Ishikawa (cell line): ENCODE data around the gene DOCK7.

ENCODE experiments used
- CEBPB ChIP-seq: IDR thresholded peaks from 2 replicates; pipeline ENCODE4 v1.6.1; 2012
- CREB1 ChIP-seq: IDR thresholded peaks from 2 replicates; pipeline ENCODE4 v1.6.1; 2012; ENCODE audit warnings: low read depth
- EGR1 ChIP-seq: IDR thresholded peaks from 2 replicates; pipeline ENCODE4 v1.6.1; 2012
- EP300 ChIP-seq: IDR thresholded peaks from 2 replicates; pipeline ENCODE4 v1.6.1; 2012; ENCODE audit warnings: borderline replicate concordance
- RAD21 ChIP-seq: IDR thresholded peaks from 2 replicates; pipeline ENCODE4 v1.6.1; 2012; ENCODE audit warnings: low read depth
- TAF1 ChIP-seq: IDR thresholded peaks from 2 replicates; pipeline ENCODE4 v1.6.1; 2012; ENCODE audit warnings: low read depth, mild to moderate bottlenecking
- TCF12 ChIP-seq: IDR thresholded peaks from 2 replicates; pipeline ENCODE4 v1.6.1; 2012; ENCODE audit warnings: low read depth
- TEAD4 ChIP-seq: IDR thresholded peaks from 2 replicates; pipeline ENCODE4 v1.6.1; 2012
- YY1 ChIP-seq: IDR thresholded peaks from 2 replicates; pipeline ENCODE4 v1.6.1; 2012; ENCODE audit warnings: low read depth
- TF ChIP-seq, protein P1 (sequence below): IDR thresholded peaks from 2 replicates; pipeline ENCODE4 v1.6.1; 2012
- TF ChIP-seq, protein P2 (sequence below): IDR thresholded peaks from 2 replicates; pipeline ENCODE4 v1.6.1; 2012; ENCODE audit warnings: low read depth, mild to moderate bottlenecking

DNA sequence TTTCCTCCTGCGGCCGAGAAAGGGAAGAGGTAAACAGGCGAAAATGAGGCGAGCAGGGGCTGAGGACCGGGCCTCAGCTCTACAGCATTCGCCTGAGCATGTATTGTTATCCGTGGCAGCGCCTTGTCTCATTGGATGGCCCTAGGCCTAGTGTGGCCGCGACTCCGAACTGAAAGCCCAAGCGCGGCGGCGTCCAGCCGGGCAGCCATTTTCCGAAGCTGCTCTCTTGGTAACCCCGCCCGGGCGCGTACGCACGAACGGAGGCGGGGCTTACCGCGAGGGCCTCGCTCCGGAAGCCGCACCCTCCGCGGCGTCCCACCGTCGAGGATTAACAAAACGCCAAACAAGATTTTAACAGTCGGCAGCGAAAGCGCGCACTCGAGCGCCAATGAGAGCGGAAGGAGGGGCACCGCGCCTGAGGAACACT, 252.1 kb downstream of the DOCK7 start:
- TF ChIP-seq CREB1 (no peak), EP300 (no peak), EGR1 (no peak), TCF12 (no peak), TAF1 (peak; percentile 97), TEAD4 (no peak), CEBPB (no peak; the same call in 1 of the 2 replicates), RAD21 (no peak), YY1 (peak; percentile 96)
- TF ChIP-seq, protein P1, sequence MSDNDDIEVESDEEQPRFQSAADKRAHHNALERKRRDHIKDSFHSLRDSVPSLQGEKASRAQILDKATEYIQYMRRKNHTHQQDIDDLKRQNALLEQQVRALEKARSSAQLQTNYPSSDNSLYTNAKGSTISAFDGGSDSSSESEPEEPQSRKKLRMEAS: no peak; the same call in 1 of the 2 replicates
- TF ChIP-seq, protein P2, sequence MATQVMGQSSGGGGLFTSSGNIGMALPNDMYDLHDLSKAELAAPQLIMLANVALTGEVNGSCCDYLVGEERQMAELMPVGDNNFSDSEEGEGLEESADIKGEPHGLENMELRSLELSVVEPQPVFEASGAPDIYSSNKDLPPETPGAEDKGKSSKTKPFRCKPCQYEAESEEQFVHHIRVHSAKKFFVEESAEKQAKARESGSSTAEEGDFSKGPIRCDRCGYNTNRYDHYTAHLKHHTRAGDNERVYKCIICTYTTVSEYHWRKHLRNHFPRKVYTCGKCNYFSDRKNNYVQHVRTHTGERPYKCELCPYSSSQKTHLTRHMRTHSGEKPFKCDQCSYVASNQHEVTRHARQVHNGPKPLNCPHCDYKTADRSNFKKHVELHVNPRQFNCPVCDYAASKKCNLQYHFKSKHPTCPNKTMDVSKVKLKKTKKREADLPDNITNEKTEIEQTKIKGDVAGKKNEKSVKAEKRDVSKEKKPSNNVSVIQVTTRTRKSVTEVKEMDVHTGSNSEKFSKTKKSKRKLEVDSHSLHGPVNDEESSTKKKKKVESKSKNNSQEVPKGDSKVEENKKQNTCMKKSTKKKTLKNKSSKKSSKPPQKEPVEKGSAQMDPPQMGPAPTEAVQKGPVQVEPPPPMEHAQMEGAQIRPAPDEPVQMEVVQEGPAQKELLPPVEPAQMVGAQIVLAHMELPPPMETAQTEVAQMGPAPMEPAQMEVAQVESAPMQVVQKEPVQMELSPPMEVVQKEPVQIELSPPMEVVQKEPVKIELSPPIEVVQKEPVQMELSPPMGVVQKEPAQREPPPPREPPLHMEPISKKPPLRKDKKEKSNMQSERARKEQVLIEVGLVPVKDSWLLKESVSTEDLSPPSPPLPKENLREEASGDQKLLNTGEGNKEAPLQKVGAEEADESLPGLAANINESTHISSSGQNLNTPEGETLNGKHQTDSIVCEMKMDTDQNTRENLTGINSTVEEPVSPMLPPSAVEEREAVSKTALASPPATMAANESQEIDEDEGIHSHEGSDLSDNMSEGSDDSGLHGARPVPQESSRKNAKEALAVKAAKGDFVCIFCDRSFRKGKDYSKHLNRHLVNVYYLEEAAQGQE: no peak
